GM12878 (cell line): ENCODE data around the gene TM7SF2.

Experiments used
- IKZF1 ChIP-seq: fragments of 450-650 bp; conservative IDR thresholded peaks from 2 replicates; pipeline ENCODE4 v1.6.1; 2017; ENCODE audit warnings: antibody characterized with exemption, mild to moderate bottlenecking
- POLR2A ChIP-seq: IDR thresholded peaks from 2 replicates; pipeline ENCODE4 v1.6.1; 2011; ENCODE audit warnings: low read depth, mild to moderate bottlenecking, low read length
- SMC3 ChIP-seq: IDR thresholded peaks from 2 replicates; pipeline ENCODE4 v1.6.1; 2011; ENCODE audit warnings: low read length, improper control_type of control experiment, borderline replicate concordance
- TF ChIP-seq, protein P1 (sequence below), 3 experiments: IDR thresholded peaks in 2 of 3; conservative IDR thresholded peaks in 1 of 3; 2 replicates each; pipeline ENCODE4 v1.5.1; 2011; ENCODE audit warnings: low read depth in 3 of 3, low read length in 3 of 3, mild to moderate bottlenecking in 3 of 3, control low read depth in 2 of 3, moderate library complexity in 2 of 3, inconsistent platforms in 1 of 3, mixed read lengths in 1 of 3; ENCODE audit not compliant: control insufficient read depth in 2 of 3, insufficient read depth in 1 of 3; ENCODE audit errors: extremely low read depth in 1 of 3
- TF ChIP-seq, protein P2 (sequence below): fragments of 450-650 bp; IDR thresholded peaks from 2 replicates; pipeline ENCODE4 v1.6.1; 2017; ENCODE audit warnings: mild to moderate bottlenecking

DNA sequence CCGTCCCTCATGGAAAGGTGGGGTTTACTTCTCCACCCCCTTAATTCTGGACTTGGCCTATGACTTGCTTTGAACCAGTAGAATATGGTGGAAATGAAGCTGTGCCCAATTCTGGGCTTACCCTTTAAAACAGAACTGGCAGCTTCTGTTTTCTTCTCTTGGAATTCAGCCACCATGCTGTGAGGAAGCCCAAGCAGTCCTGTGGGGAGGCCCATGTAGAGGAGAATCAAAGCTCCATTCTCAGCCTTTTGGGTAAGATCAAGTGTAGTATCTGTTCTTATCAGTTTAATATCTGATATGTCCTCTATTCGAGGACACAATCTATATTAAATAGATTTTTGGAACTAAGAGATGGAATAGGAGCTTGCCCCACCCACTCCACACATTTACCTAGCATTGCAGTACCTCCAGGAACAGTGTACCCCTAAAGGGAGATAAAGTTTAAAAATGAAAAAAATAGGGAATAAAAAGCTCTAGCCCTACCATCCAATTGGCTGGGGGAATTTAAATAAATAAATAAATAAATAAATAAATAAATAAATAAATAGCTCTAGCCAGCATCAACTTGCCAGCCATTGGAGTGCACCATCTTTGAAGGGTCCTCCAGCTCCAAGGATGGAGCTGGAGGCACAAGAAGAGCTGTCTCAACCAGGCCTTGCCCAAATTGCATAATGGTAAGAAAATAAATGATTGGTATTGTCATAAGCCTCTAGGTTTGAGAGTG, 35.8 kb downstream of the TM7SF2 start:
- TF ChIP-seq, protein P1, sequence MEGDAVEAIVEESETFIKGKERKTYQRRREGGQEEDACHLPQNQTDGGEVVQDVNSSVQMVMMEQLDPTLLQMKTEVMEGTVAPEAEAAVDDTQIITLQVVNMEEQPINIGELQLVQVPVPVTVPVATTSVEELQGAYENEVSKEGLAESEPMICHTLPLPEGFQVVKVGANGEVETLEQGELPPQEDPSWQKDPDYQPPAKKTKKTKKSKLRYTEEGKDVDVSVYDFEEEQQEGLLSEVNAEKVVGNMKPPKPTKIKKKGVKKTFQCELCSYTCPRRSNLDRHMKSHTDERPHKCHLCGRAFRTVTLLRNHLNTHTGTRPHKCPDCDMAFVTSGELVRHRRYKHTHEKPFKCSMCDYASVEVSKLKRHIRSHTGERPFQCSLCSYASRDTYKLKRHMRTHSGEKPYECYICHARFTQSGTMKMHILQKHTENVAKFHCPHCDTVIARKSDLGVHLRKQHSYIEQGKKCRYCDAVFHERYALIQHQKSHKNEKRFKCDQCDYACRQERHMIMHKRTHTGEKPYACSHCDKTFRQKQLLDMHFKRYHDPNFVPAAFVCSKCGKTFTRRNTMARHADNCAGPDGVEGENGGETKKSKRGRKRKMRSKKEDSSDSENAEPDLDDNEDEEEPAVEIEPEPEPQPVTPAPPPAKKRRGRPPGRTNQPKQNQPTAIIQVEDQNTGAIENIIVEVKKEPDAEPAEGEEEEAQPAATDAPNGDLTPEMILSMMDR (IDR thresholded peaks at IDR 0.05 in 2 of 3, conservative IDR thresholded peaks at IDR 0.05 in 1 of 3; ENCODE audit: control insufficient read depth in 2 of 3, extremely low read depth in 1 of 3, insufficient read depth in 1 of 3, low read depth in 3 of 3, low read length in 3 of 3), result no peak
- TF ChIP-seq, protein P2, sequence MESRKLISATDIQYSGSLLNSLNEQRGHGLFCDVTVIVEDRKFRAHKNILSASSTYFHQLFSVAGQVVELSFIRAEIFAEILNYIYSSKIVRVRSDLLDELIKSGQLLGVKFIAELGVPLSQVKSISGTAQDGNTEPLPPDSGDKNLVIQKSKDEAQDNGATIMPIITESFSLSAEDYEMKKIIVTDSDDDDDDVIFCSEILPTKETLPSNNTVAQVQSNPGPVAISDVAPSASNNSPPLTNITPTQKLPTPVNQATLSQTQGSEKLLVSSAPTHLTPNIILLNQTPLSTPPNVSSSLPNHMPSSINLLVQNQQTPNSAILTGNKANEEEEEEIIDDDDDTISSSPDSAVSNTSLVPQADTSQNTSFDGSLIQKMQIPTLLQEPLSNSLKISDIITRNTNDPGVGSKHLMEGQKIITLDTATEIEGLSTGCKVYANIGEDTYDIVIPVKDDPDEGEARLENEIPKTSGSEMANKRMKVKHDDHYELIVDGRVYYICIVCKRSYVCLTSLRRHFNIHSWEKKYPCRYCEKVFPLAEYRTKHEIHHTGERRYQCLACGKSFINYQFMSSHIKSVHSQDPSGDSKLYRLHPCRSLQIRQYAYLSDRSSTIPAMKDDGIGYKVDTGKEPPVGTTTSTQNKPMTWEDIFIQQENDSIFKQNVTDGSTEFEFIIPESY, result no peak
- TF ChIP-seq SMC3, result no peak
- no peak for TF ChIP-seq IKZF1
- TF ChIP-seq POLR2A, result no peak
